Esophagus squamous epithelium (tissue), 4 donors: ENCODE measurements around the gene MMP8.

Experiments
- POLR2A ChIP-seq, 4 donors: fragments of 450-650 bp; IDR thresholded peaks; one replicate each; pipeline ENCODE4 v1.6.1; 2017; ENCODE audit warnings: antibody characterized with exemption in 4 of 4, mild to moderate bottlenecking in 4 of 4, moderate library complexity in 3 of 4
- TF ChIP-seq, protein P1 (sequence below), 6 experiments: fragments of 450-650 bp in 4 of 6; fragments of 200-600 bp in 2 of 6; sonication (generic) in 2 of 6; IDR thresholded peaks; one replicate each; pipeline ENCODE4 v1.5.1; 2016 to 2019; ENCODE audit warnings: antibody characterized with exemption in 6 of 6, mild to moderate bottlenecking in 4 of 6, moderate library complexity in 4 of 6

DNA sequence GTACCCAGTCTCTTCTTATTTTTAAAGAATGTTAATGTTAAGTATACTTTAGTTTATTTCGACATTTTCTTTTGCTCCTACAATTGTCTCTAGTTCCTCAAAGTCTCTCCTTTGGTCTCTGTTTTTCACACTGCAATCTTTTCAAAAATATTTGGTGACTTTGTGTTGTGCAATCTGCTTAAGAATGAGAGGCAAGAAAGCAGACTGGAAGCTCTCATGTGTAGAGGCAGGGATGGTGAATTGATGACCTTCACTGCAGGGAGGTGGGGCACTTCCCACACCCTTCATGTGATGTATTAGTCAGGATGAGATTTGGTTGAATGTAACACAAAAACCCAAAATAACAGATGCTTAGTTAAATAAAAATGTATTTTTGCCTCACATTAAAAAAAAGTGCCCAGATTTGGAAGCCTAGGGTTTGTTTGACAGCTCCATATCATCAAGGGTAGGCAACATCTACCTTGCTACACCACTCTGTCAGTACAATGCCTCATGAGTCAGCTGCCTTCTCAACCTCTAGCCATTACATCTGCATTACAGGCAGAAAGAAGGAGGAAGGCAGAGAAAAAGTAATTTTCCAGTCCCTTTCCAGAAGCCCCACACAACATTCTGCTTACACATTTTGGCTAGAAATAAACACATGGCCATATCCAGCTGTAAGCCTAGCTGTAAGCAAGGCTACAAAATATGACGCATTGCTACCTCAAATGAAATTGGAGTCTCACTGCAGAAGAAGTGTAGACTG lies 15.4 kb downstream of the MMP8 start:
- TF ChIP-seq, protein P1, sequence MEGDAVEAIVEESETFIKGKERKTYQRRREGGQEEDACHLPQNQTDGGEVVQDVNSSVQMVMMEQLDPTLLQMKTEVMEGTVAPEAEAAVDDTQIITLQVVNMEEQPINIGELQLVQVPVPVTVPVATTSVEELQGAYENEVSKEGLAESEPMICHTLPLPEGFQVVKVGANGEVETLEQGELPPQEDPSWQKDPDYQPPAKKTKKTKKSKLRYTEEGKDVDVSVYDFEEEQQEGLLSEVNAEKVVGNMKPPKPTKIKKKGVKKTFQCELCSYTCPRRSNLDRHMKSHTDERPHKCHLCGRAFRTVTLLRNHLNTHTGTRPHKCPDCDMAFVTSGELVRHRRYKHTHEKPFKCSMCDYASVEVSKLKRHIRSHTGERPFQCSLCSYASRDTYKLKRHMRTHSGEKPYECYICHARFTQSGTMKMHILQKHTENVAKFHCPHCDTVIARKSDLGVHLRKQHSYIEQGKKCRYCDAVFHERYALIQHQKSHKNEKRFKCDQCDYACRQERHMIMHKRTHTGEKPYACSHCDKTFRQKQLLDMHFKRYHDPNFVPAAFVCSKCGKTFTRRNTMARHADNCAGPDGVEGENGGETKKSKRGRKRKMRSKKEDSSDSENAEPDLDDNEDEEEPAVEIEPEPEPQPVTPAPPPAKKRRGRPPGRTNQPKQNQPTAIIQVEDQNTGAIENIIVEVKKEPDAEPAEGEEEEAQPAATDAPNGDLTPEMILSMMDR (IDR thresholded peaks at IDR 0.05): no peak
- TF ChIP-seq POLR2A (IDR thresholded peaks at IDR 0.05): no peak
